ENCODE data around the gene PRDM5.

- TF ChIP-seq JUN (CRISPR knock-in tag; IDR thresholded peaks at IDR 0.05) (no peak), MYNN (CRISPR knock-in tag; IDR thresholded peaks at IDR 0.05; ENCODE audit: low read depth) (no peak), CTCF (CRISPR knock-in tag; IDR thresholded peaks at IDR 0.05) (no peak), ESRRA (CRISPR knock-in tag; IDR thresholded peaks at IDR 0.05; ENCODE audit: low read depth) (no peak), ATF7-NPFF (CRISPR knock-in tag; IDR thresholded peaks at IDR 0.05; ENCODE audit: low read depth) (no peak), POLR2AphosphoS5 (IDR thresholded peaks at IDR 0.05; ENCODE audit: low read depth, low read length) (no peak), E2F1 (CRISPR knock-in tag; IDR thresholded peaks at IDR 0.05) (no peak), ZNF33A (CRISPR knock-in tag; IDR thresholded peaks at IDR 0.05; ENCODE audit: borderline replicate concordance) (no peak), ZNF777 (CRISPR knock-in tag; IDR thresholded peaks at IDR 0.05) (no peak)
- TF ChIP-seq, protein P1, sequence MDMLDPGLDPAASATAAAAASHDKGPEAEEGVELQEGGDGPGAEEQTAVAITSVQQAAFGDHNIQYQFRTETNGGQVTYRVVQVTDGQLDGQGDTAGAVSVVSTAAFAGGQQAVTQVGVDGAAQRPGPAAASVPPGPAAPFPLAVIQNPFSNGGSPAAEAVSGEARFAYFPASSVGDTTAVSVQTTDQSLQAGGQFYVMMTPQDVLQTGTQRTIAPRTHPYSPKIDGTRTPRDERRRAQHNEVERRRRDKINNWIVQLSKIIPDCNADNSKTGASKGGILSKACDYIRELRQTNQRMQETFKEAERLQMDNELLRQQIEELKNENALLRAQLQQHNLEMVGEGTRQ (IDR thresholded peaks at IDR 0.05; ENCODE audit: low read depth, low read length) = no peak
- TF ChIP-seq, protein P1 (CRISPR knock-in tag; IDR thresholded peaks at IDR 0.05; ENCODE audit: borderline replicate concordance) = no peak
- TF ChIP-seq, protein P2, sequence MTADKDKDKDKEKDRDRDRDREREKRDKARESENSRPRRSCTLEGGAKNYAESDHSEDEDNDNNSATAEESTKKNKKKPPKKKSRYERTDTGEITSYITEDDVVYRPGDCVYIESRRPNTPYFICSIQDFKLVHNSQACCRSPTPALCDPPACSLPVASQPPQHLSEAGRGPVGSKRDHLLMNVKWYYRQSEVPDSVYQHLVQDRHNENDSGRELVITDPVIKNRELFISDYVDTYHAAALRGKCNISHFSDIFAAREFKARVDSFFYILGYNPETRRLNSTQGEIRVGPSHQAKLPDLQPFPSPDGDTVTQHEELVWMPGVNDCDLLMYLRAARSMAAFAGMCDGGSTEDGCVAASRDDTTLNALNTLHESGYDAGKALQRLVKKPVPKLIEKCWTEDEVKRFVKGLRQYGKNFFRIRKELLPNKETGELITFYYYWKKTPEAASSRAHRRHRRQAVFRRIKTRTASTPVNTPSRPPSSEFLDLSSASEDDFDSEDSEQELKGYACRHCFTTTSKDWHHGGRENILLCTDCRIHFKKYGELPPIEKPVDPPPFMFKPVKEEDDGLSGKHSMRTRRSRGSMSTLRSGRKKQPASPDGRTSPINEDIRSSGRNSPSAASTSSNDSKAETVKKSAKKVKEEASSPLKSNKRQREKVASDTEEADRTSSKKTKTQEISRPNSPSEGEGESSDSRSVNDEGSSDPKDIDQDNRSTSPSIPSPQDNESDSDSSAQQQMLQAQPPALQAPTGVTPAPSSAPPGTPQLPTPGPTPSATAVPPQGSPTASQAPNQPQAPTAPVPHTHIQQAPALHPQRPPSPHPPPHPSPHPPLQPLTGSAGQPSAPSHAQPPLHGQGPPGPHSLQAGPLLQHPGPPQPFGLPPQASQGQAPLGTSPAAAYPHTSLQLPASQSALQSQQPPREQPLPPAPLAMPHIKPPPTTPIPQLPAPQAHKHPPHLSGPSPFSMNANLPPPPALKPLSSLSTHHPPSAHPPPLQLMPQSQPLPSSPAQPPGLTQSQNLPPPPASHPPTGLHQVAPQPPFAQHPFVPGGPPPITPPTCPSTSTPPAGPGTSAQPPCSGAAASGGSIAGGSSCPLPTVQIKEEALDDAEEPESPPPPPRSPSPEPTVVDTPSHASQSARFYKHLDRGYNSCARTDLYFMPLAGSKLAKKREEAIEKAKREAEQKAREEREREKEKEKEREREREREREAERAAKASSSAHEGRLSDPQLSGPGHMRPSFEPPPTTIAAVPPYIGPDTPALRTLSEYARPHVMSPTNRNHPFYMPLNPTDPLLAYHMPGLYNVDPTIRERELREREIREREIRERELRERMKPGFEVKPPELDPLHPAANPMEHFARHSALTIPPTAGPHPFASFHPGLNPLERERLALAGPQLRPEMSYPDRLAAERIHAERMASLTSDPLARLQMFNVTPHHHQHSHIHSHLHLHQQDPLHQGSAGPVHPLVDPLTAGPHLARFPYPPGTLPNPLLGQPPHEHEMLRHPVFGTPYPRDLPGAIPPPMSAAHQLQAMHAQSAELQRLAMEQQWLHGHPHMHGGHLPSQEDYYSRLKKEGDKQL (CRISPR knock-in tag; IDR thresholded peaks at IDR 0.05; ENCODE audit: low read depth) = no peak
Observed at GRCh38 chr4:120691536-120691935, 231.0 kb downstream of the PRDM5 start.
